ENCODE measurements around the gene PRRT2. TPM values are rescaled to one million over a fixed set of nuclear protein-coding genes. Genes with fewer than 3 reads are reported as not detected.

PRRT2 gene
- total RNA-seq, 6 donors from 2014 or later, result 1.4 to 13.6 (median 2.5) TPM

DNA sequence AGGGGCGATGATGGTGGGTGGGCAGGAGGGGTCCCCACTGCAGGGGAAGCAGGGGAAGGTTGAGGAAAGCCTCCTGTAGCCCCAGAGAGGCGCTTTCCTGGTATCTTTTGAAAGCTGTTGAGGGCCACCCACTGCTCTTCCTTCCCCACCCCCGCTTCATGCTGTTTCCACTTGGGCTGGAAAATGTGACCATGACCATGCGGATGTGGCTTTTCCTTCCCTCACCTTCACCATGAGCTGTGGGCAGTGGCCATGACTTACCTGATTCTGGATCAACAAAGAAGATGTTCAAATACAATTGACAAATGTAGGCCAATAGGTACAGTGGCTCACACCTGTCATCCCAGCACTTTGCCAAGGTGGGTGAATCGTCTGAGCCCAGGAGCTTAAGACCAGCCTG lies 22.1 kb downstream of the PRRT2 start:
- no peak for ATAC-seq (ENCODE audit: low FRiP score in 2 of 2)
- H3K4me1 ChIP-seq, result peaks cover 0 to 12% (median 10%) of the 10 kb centered on the region in 4 donors
- 94% methylated on average over 4 to 5 of the region's 5 CpGs for WGBS, 2 donors
- H3K27me3 ChIP-seq, result no peaks in the 10 kb centered on the region
- no peak overlapping the region for H3K4me3 ChIP-seq
- no peaks in the 10 kb centered on the region for H3K9me3 ChIP-seq
- no peak overlapping the region for H3K27ac ChIP-seq
- TF ChIP-seq EP300 (IDR thresholded peaks at IDR 0.05) (no peak), POLR2AphosphoS5 (IDR thresholded peaks at IDR 0.05) (no peak), POLR2A (IDR thresholded peaks at IDR 0.05) (no peak)
- TF ChIP-seq, protein P1, sequence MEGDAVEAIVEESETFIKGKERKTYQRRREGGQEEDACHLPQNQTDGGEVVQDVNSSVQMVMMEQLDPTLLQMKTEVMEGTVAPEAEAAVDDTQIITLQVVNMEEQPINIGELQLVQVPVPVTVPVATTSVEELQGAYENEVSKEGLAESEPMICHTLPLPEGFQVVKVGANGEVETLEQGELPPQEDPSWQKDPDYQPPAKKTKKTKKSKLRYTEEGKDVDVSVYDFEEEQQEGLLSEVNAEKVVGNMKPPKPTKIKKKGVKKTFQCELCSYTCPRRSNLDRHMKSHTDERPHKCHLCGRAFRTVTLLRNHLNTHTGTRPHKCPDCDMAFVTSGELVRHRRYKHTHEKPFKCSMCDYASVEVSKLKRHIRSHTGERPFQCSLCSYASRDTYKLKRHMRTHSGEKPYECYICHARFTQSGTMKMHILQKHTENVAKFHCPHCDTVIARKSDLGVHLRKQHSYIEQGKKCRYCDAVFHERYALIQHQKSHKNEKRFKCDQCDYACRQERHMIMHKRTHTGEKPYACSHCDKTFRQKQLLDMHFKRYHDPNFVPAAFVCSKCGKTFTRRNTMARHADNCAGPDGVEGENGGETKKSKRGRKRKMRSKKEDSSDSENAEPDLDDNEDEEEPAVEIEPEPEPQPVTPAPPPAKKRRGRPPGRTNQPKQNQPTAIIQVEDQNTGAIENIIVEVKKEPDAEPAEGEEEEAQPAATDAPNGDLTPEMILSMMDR (IDR thresholded peaks at IDR 0.05), result no peak
- peaks cover 29 to 96% (median 82%) of the 10 kb centered on the region in 4 donors for H3K36me3 ChIP-seq
- DNase-seq, result no peak

- H3K27me3 ChIP-seq, result no peaks in the 10 kb centered on the region
- H3K4me3 ChIP-seq, result no peak overlapping the region
- TF ChIP-seq POLR2AphosphoS5 (IDR thresholded peaks at IDR 0.05) (no peak), POLR2A (IDR thresholded peaks at IDR 0.05) (no peak), EP300 (IDR thresholded peaks at IDR 0.05) (no peak)
- WGBS, 2 donors, result 91 to 98% methylated on average over 7 of the region's 7 CpGs
- no peak overlapping the region for H3K27ac ChIP-seq
- no peaks in the 10 kb centered on the region for H3K9me3 ChIP-seq
- no peak for DNase-seq
- ATAC-seq (ENCODE audit: low FRiP score in 2 of 2), result no peak
- H3K4me1 ChIP-seq, result no peaks in the 10 kb centered on the region
- peaks cover 41 to 100% (median 92%) of the 10 kb centered on the region in 4 donors for H3K36me3 ChIP-seq
Observed at GRCh38 chr16:29835926-29836325, 23.9 kb downstream of the PRRT2 start.

- Histone ChIP-seq H3K9me3 (no peaks in the 10 kb centered on the region), H3K36me3 (peaks cover 48 to 100% (median 92%) of the 10 kb centered on the region in 4 donors), H3K4me1 (no peaks in the 10 kb centered on the region), H3K27me3 (no peaks in the 10 kb centered on the region), H3K27ac (no peak overlapping the region), H3K4me3 (no peak overlapping the region)
- no peak for DNase-seq
- TF ChIP-seq POLR2AphosphoS5 (IDR thresholded peaks at IDR 0.05) (no peak), EP300 (IDR thresholded peaks at IDR 0.05) (no peak), POLR2A (IDR thresholded peaks at IDR 0.05) (no peak)
- TF ChIP-seq, protein P1 (IDR thresholded peaks at IDR 0.05), result no peak
- ATAC-seq (ENCODE audit: low FRiP score in 2 of 2), result peak in 1 of 2 donors; percentile 38
- 87 to 90% methylated on average over 14 to 15 of the region's 15 CpGs for WGBS, 2 donors
Observed at GRCh38 chr16:29836623-29837022, 24.6 kb downstream of the PRRT2 start.

DNA sequence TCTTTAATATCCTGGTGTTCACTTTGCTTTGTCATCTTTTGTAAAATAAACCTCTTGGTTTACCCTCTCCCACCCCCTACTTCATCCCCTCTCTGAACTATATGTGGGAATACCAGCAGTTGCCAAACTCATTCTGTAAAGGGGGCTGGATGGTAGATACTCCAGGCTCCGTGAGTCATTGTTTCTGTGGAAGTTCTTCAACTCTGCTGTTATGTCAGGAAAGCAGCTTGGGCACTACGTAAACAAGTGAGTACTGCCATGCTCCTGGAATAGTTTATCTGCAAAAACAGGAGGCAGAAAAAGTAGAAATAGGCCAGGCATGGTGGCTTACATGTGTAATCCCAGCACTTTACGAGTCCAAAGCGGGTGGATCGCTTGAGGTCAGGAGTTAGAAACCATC lies 25.8 kb downstream of the PRRT2 start:
- Histone ChIP-seq H3K36me3 (peaks cover 53 to 100% (median 93%) of the 10 kb centered on the region in 4 donors), H3K27me3 (no peaks in the 10 kb centered on the region), H3K4me1 (no peaks in the 10 kb centered on the region), H3K4me3 (no peak overlapping the region), H3K9me3 (no peaks in the 10 kb centered on the region), H3K27ac (no peak overlapping the region)
- WGBS, 2 donors, result 92% methylated on average over 5 of the region's 5 CpGs
- TF ChIP-seq EP300 (IDR thresholded peaks at IDR 0.05), result no peak
- no peak for TF ChIP-seq POLR2AphosphoS5 (IDR thresholded peaks at IDR 0.05)
- TF ChIP-seq, protein P1 (IDR thresholded peaks at IDR 0.05), result no peak
- no peak for TF ChIP-seq POLR2A (IDR thresholded peaks at IDR 0.05)
- DNase-seq, result no peak
- no peak for ATAC-seq (ENCODE audit: low FRiP score in 2 of 2)

GRCh38 chr16:29839822-29840221 lies 27.8 kb downstream of the PRRT2 start:
- Histone ChIP-seq H3K36me3 (peaks cover 47 to 99% (median 92%) of the 10 kb centered on the region in 4 donors), H3K4me1 (peaks cover 0 to 7% (median 0%) of the 10 kb centered on the region in 4 donors), H3K9me3 (no peaks in the 10 kb centered on the region), H3K4me3 (no peak overlapping the region), H3K27me3 (no peaks in the 10 kb centered on the region), H3K27ac (no peak overlapping the region)
- no peak for TF ChIP-seq EP300 (IDR thresholded peaks at IDR 0.05)
- TF ChIP-seq, protein P1 (IDR thresholded peaks at IDR 0.05), result no peak
- TF ChIP-seq POLR2AphosphoS5 (IDR thresholded peaks at IDR 0.05), result no peak
- no peak for TF ChIP-seq POLR2A (IDR thresholded peaks at IDR 0.05)
- ATAC-seq (ENCODE audit: low FRiP score in 2 of 2) (no peak), DNase-seq (no peak)
- 81 to 98% methylated on average over 4 to 6 of the region's 6 CpGs for WGBS, 2 donors

Measured in upper lobe of left lung (tissue), 6 donors.